GM12864 (cell line): ENCODE results near the gene LPGAT1.

Experiments used
- DNase-seq: peaks from one replicate; pipeline ENCODE4 v3.0.0-alpha.2; 2011; ENCODE audit warnings: low read depth
- H3K4me3 ChIP-seq: 2 replicates; pipeline ENCODE4 v1.5.1; 2011; ENCODE audit warnings: mild to moderate bottlenecking, low read depth, low read length, control low read depth
- CTCF ChIP-seq: IDR thresholded peaks from 2 replicates; pipeline ENCODE4 v1.5.1; 2011; ENCODE audit warnings: low read depth, mild to moderate bottlenecking, moderate library complexity, low read length, control low read depth, inconsistent platforms; ENCODE audit errors: missing control alignments

The LPGAT1 gene

GRCh38 chr1:211705467-211706091, 125.0 kb downstream of the LPGAT1 start:
- TF ChIP-seq CTCF: no peak
- no peak for DNase-seq
- H3K4me3 ChIP-seq: no peak overlapping the region

DNA sequence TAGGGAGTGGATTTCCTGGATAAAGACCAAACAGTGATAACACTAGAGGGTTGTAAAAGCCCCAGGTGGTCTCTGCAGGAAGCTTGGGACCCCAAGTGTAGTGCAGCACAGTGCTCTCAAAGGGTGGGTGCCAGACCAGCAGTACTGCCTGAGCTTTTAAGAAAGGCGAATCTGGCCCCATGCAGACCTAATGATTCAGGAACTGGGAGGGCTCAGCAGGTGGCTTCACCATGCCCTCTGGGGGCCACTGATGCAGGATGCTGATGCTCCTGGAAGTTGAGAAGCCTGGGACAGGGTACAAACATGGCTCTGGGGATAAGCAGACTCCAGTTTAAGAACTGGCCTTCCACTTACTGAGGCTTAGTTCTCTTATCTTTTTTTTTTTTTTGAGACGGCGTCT, 126.0 kb downstream of the LPGAT1 start:
- no peak for TF ChIP-seq CTCF
- DNase-seq: no peak
- H3K4me3 ChIP-seq: no peak overlapping the region

GRCh38 chr1:211703812-211704537, 126.6 kb downstream of the LPGAT1 start:
- no peak for TF ChIP-seq CTCF
- no peak overlapping the region for H3K4me3 ChIP-seq
- DNase-seq: no peak

DNA sequence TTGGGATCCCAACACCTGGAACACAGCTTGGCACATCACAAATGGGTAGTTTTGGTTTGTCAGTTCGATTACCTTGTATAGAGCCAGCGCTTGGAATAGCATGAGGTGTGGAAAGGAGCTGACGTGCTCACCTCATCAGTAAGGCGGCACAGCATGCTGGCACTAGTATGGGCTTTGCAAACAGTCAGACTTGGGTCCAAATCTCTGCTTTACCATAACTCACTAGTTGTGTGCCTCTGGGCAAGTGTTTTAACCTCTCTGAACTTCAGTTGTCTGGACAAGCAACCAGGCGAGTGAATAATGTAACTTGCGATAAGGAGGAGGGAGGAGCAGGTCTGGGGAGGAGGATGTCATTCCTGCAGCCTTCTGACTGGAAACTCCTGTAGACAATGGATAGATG, 128.8 kb downstream of the LPGAT1 start:
- no peak for TF ChIP-seq CTCF
- DNase-seq: no peak
- no peak overlapping the region for H3K4me3 ChIP-seq

DNA sequence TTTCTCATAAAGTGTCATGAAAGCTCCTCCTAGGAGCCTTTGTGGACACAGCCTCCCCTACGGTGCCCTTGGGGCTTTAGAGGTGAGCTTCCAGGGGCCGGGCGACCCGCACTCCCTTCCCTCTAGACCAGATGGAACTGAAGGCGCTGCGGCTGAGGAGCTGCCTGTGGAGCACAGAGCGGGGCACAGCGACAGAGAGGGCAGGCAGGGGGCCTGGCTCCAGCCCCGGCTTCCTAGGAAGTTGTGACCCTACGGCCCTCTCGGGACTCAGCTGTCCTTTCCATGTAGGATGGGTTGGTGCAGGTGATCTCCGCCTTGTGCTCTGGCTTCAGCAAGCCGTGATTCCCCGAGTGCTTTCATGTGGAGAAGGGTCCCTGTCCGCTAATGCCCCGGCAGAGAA, 131.5 kb downstream of the LPGAT1 start:
- TF ChIP-seq CTCF: no peak
- no peak for DNase-seq
- no peak overlapping the region for H3K4me3 ChIP-seq

DNA sequence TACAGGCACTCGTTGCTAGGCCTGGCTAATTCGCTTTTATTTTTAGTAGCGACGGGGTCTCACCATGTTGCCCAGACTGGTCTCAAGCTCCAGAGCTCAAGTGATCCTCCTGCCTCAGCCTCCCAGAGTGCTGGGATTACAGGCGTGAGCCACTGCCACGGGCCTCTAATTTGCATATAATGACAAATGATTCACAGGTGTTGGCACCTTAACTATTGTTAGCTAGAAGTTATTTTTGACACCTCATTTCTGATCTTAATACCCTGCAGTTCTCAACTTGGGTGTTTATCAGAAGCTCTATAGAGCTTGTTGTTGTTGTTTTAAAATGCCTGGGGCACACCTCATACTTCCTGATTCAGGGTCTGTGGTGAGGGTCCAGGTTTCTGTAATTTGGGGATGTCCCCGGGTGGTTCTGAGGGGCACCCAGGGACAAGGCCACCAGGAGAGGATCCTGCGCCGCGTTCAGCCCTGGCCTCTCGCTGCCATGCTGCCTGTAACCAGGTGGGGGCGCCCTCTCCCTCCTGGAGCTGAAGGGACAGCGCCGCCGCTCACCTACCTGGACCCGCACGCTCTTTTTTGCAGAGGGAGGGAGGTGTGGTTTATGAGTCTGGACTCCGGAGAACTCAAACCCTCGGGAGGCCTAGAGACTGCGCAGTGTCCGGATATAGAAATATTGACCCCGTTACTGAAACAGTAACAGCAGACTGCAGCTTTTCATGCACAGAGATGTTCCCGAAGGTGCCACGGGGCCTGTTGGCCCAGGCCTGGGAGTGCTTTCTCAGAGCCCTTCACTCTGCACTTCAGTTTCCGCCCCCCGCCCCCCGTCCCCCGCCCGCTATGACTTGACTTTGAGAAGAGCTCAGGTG, 132.2 kb downstream of the LPGAT1 start:
- peak; percentile 96 for TF ChIP-seq CTCF
- DNase-seq: peak; percentile 47
- H3K4me3 ChIP-seq: no peak overlapping the region
